ENCODE measurements around the gene SASH1.

The SASH1 gene

GRCh38 chr6:148342350-148343046 is at the start of gene SASH1:
Gene SASH1, plus strand, starts transcription at chr6:148342838. Its CDS starts 230 bp downstream, at chr6:148343068.
- H3K4me3 Mint-ChIP-seq = peak within 1 kb of the TSS; percentile 82 to 86
- H3K27me3 Mint-ChIP-seq = peaks cover 36 to 58% of the 10 kb centered on the region in 2 donors
- peaks cover 6 to 8% of the 10 kb centered on the region in 2 donors for H3K4me1 Mint-ChIP-seq
- H3K9me3 Mint-ChIP-seq = no peaks in the 10 kb centered on the region
- ATAC-seq (replicated peaks) (peak; percentile 81 to 83), DNase-seq (peak; percentile 30)
- H3K27ac Mint-ChIP-seq = peak within 1 kb of the TSS; percentile 92
- H3K36me3 Mint-ChIP-seq = no peaks in the 10 kb centered on the region

- Mint-ChIP-seq H3K4me1 (no peaks in the 10 kb centered on the region), H3K4me3 (no peak overlapping the region), H3K36me3 (no peaks in the 10 kb centered on the region), H3K27me3 (peaks cover 3 to 15% of the 10 kb centered on the region in 2 donors), H3K9me3 (no peaks in the 10 kb centered on the region), H3K27ac (no peak overlapping the region)
- DNase-seq (no peak), ATAC-seq (replicated peaks) (no peak)
These were observed 49.2 kb upstream of the SASH1 start for GRCh38 chr6:148293181-148293995.

- H3K4me3 Mint-ChIP-seq = no peak overlapping the region
- peaks cover 3 to 15% of the 10 kb centered on the region in 2 donors for H3K27me3 Mint-ChIP-seq
- H3K36me3 Mint-ChIP-seq = no peaks in the 10 kb centered on the region
- ATAC-seq (replicated peaks) (no peak), DNase-seq (no peak)
- no peak overlapping the region for H3K27ac Mint-ChIP-seq
- no peaks in the 10 kb centered on the region for H3K9me3 Mint-ChIP-seq
- H3K4me1 Mint-ChIP-seq = no peaks in the 10 kb centered on the region
These were observed 48.6 kb upstream of the SASH1 start for GRCh38 chr6:148294059-148294458.

GRCh38 chr6:148295261-148295887 is 47.3 kb upstream of the SASH1 start:
- H3K36me3 Mint-ChIP-seq = no peaks in the 10 kb centered on the region
- peaks cover 3 to 10% of the 10 kb centered on the region in 2 donors for H3K27me3 Mint-ChIP-seq
- no peaks in the 10 kb centered on the region for H3K4me1 Mint-ChIP-seq
- H3K27ac Mint-ChIP-seq = no peak overlapping the region
- DNase-seq (no peak), ATAC-seq (replicated peaks) (no peak)
- no peaks in the 10 kb centered on the region for H3K9me3 Mint-ChIP-seq
- H3K4me3 Mint-ChIP-seq = no peak overlapping the region

DNA sequence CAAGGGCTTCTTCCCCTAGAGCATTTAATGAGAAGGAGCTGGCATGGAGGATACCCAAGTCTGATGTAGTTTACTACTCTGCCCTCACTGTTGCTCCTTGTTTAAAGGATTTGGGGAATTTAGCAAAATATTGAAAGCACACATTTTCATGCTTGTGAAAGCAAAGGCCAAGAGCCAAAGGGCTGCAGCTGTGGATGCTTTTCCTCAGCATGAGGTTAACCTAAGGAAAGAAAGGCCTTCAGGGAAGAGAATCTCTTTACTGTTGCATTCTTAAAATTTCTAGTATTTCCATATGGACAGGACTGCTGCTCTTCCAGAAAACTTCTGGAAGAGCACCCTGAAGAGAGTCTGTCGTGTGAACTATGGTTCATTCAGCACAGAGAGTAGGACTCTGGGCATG is 45.9 kb upstream of the SASH1 start:
- peaks cover 3 to 10% of the 10 kb centered on the region in 2 donors for H3K27me3 Mint-ChIP-seq
- no peaks in the 10 kb centered on the region for H3K4me1 Mint-ChIP-seq
- H3K9me3 Mint-ChIP-seq = no peaks in the 10 kb centered on the region
- DNase-seq (no peak), ATAC-seq (replicated peaks) (no peak)
- H3K4me3 Mint-ChIP-seq = no peak overlapping the region
- no peaks in the 10 kb centered on the region for H3K36me3 Mint-ChIP-seq
- H3K27ac Mint-ChIP-seq = no peak overlapping the region

- no peak overlapping the region for H3K27ac Mint-ChIP-seq
- H3K36me3 Mint-ChIP-seq = no peaks in the 10 kb centered on the region
- DNase-seq (no peak), ATAC-seq (replicated peaks) (no peak)
- H3K27me3 Mint-ChIP-seq = peaks cover 3 to 10% of the 10 kb centered on the region in 2 donors
- no peak overlapping the region for H3K4me3 Mint-ChIP-seq
- H3K4me1 Mint-ChIP-seq = no peaks in the 10 kb centered on the region
- no peaks in the 10 kb centered on the region for H3K9me3 Mint-ChIP-seq
These were observed 44.0 kb upstream of the SASH1 start for GRCh38 chr6:148298683-148299082.

DNA sequence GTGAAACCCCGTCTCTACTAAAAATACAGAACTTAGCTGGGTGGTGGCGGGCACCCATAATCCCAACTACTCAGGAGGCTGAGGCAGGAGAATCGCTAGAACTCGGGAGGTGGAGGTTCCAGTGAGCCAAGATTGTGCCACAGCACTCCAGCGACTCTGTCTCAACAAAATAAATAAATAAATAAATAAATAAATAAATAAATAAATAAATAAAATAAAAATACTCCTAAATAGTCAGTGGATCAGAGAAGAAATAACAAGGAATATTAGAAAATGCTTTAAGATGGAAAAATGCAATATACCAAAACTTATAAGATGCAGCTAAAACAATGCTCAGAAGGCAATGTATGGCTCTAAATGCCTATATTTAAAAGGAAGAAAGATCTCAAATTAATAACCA is 39.0 kb upstream of the SASH1 start:
- no peak overlapping the region for H3K27ac Mint-ChIP-seq

DNA sequence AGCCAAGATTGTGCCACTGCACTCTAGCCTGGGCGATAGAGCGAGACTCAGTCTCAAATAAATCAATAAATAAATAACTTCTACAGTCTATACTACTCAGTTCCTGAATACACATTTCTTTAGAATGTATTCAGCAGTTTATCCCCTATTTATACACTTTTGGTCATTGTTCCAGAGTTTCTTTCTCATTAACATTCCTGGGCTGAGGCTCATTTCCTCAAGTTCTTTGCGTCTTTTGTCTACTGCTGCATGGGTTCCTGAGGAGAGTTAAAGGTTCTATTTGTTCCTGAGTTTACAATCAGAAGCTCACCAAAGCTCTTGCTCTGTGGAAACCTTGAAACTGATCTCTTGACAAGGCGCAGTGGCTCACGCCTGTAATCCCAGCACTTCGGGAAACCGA is 37.7 kb upstream of the SASH1 start:
- Mint-ChIP-seq H3K27me3 (no peaks in the 10 kb centered on the region), H3K27ac (no peak overlapping the region), H3K36me3 (no peaks in the 10 kb centered on the region), H3K4me1 (peaks cover 4 to 10% of the 10 kb centered on the region in 2 donors), H3K9me3 (no peaks in the 10 kb centered on the region), H3K4me3 (no peak overlapping the region)
- ATAC-seq (replicated peaks) (no peak), DNase-seq (no peak)

More for the DNA sequence above, 39.0 kb upstream of the SASH1 start:
- H3K9me3 Mint-ChIP-seq = no peaks in the 10 kb centered on the region
- H3K36me3 Mint-ChIP-seq = no peaks in the 10 kb centered on the region
- H3K27me3 Mint-ChIP-seq = no peaks in the 10 kb centered on the region
- DNase-seq (no peak), ATAC-seq (replicated peaks) (no peak)
- no peak overlapping the region for H3K4me3 Mint-ChIP-seq
- peaks cover 4 to 10% of the 10 kb centered on the region in 2 donors for H3K4me1 Mint-ChIP-seq

GRCh38 chr6:148306286-148306685 is 36.4 kb upstream of the SASH1 start:
- DNase-seq (no peak), ATAC-seq (replicated peaks) (peak; percentile 7 to 39)
- peaks cover 4 to 10% of the 10 kb centered on the region in 2 donors for H3K4me1 Mint-ChIP-seq
- H3K27me3 Mint-ChIP-seq = no peaks in the 10 kb centered on the region
- H3K4me3 Mint-ChIP-seq = no peak overlapping the region
- H3K36me3 Mint-ChIP-seq = no peaks in the 10 kb centered on the region
- no peak overlapping the region for H3K27ac Mint-ChIP-seq
- H3K9me3 Mint-ChIP-seq = no peaks in the 10 kb centered on the region

GRCh38 chr6:148307405-148307804 is 35.2 kb upstream of the SASH1 start:
- H3K4me3 Mint-ChIP-seq = no peak overlapping the region
- no peaks in the 10 kb centered on the region for H3K9me3 Mint-ChIP-seq
- no peaks in the 10 kb centered on the region for H3K27me3 Mint-ChIP-seq
- ATAC-seq (replicated peaks) (no peak), DNase-seq (no peak)
- H3K4me1 Mint-ChIP-seq = peaks cover 4 to 10% of the 10 kb centered on the region in 2 donors
- no peaks in the 10 kb centered on the region for H3K36me3 Mint-ChIP-seq
- H3K27ac Mint-ChIP-seq = no peak overlapping the region

- Mint-ChIP-seq H3K36me3 (no peaks in the 10 kb centered on the region), H3K27ac (no peak overlapping the region), H3K4me3 (no peak overlapping the region), H3K9me3 (no peaks in the 10 kb centered on the region), H3K27me3 (no peaks in the 10 kb centered on the region), H3K4me1 (peaks cover 4 to 10% of the 10 kb centered on the region in 2 donors)
- ATAC-seq (replicated peaks) = no peak
- DNase-seq = no peak
These were observed 33.3 kb upstream of the SASH1 start for GRCh38 chr6:148309301-148309700.

- H3K27ac Mint-ChIP-seq = no peak overlapping the region
- peaks cover 0 to under 1% of the 10 kb centered on the region in 2 donors for H3K4me1 Mint-ChIP-seq
- DNase-seq (no peak), ATAC-seq (replicated peaks) (no peak)
- H3K36me3 Mint-ChIP-seq = no peaks in the 10 kb centered on the region
- no peak overlapping the region for H3K4me3 Mint-ChIP-seq
- H3K27me3 Mint-ChIP-seq = peaks cover 0 to 17% of the 10 kb centered on the region in 2 donors
- no peaks in the 10 kb centered on the region for H3K9me3 Mint-ChIP-seq
These were observed 30.5 kb upstream of the SASH1 start for GRCh38 chr6:148311966-148312669.

GRCh38 chr6:148313488-148313887 is 29.1 kb upstream of the SASH1 start:
- DNase-seq = no peak
- no peak for ATAC-seq (replicated peaks)
- Mint-ChIP-seq H3K9me3 (no peaks in the 10 kb centered on the region), H3K4me1 (no peaks in the 10 kb centered on the region), H3K27me3 (peaks cover 0 to 18% of the 10 kb centered on the region in 2 donors), H3K36me3 (no peaks in the 10 kb centered on the region), H3K4me3 (no peak overlapping the region), H3K27ac (peak overlapping the region; percentile 25)

GRCh38 chr6:148316308-148316707 is 26.3 kb upstream of the SASH1 start:
- H3K9me3 Mint-ChIP-seq = peaks cover 0 to 2% of the 10 kb centered on the region in 2 donors
- no peak for DNase-seq
- no peak overlapping the region for H3K27ac Mint-ChIP-seq
- peaks cover 5 to 18% of the 10 kb centered on the region in 2 donors for H3K27me3 Mint-ChIP-seq
- no peak for ATAC-seq (replicated peaks)
- H3K36me3 Mint-ChIP-seq = no peaks in the 10 kb centered on the region
- no peak overlapping the region for H3K4me3 Mint-ChIP-seq
- no peaks in the 10 kb centered on the region for H3K4me1 Mint-ChIP-seq
